Spinal cord (tissue), 10 donors: Measurements from ENCODE around the gene LDLRAD4. TPM values are rescaled to one million over a fixed set of nuclear protein-coding genes. Genes with fewer than 3 reads are reported as not detected.

Experiments
- DNase-seq, 6 donors: peaks; one replicate each; pipeline versions ENCODE4 v3.0.0 to v3.0.0-alpha.2; 2013 to 2015; ENCODE audit warnings: low spot score in 6 of 6, low read depth in 4 of 6
- H3K27ac ChIP-seq: one replicate; pipeline ENCODE4 v1.5.1; 2013; ENCODE audit warnings: low read depth, low read length, control low read depth
- H3K27me3 ChIP-seq: one replicate; pipeline ENCODE4 v1.6.1; 2013; ENCODE audit warnings: low read length; ENCODE audit not compliant: control insufficient read depth, insufficient read depth
- H3K36me3 ChIP-seq: one replicate; pipeline ENCODE4 v1.6.1; 2013; ENCODE audit warnings: low read length; ENCODE audit not compliant: control insufficient read depth, insufficient read depth
- H3K4me1 ChIP-seq: one replicate; pipeline ENCODE4 v1.6.1; 2013; ENCODE audit warnings: low read length; ENCODE audit not compliant: control insufficient read depth, insufficient read depth
- H3K4me3 ChIP-seq: one replicate; pipeline ENCODE4 v1.5.1; 2013; ENCODE audit warnings: low read depth, low read length, control low read depth
- H3K9me3 ChIP-seq: one replicate; pipeline ENCODE4 v1.6.1; 2013; ENCODE audit warnings: low read length; ENCODE audit not compliant: control insufficient read depth, insufficient read depth
- WGBS: methylation state at CpG from one replicate; pipeline ENCODE4 v1.1.5; 2013; ENCODE audit warnings: missing lambda C conversion rate; ENCODE audit not compliant: insufficient coverage; 5-methylcytosine and 5-hydroxymethylcytosine counted together
- polyA plus RNA-seq, 2 donors: library from polyadenylated mRNA; unstranded; fragments of 120-200 nt; gene quantifications; one replicate each; pipeline ENCODE4 v1.2.1, GENCODE V29; 2013; ENCODE audit not compliant: insufficient read length in 2 of 2
- total RNA-seq, 2 donors: library from RNA; depleted of rRNA in 1 of 2; stranded (reverse); fragments of 120-200 nt in 1 of 2; fragments of >200 nt in 1 of 2; gene quantifications; one replicate each; pipeline versions ENCODE4 v1.2.3 to v1.2.4, GENCODE V29; 2013 to 2014
- donor health status: healthy.

LDLRAD4 gene
- total and polyA plus RNA-seq, 4 donors = 26.7 to 67.7 (median 38.5) TPM

DNA sequence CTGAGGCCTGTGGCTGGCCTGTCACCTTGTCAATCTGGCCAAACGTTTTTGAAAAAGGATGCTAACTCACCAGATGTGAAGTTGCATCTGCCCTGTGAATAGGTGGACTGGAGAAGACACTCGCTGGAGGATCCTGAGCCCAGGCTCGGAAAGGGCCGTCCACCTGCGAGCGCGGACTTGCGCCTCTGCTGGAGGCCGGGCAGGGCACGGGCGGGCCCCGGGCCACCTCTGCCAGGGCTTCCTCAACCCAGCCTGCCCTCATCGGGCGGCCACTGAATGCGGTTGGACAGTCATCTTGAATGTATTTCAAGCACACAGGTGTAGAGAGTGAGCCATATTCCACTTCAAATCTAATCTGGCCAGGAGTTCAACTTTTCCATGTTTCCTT lies 423.9 kb downstream of the LDLRAD4 start:
- Histone ChIP-seq H3K27ac (no peak overlapping the region), H3K27me3 (no peaks in the 10 kb centered on the region), H3K36me3 (peaks cover 12% of the 10 kb centered on the region), H3K4me1 (peaks cover 25% of the 10 kb centered on the region), H3K9me3 (no peaks in the 10 kb centered on the region), H3K4me3 (no peak overlapping the region)
- WGBS = 93% methylated on average over 15 of the region's 15 CpGs
- no peak for DNase-seq

DNA sequence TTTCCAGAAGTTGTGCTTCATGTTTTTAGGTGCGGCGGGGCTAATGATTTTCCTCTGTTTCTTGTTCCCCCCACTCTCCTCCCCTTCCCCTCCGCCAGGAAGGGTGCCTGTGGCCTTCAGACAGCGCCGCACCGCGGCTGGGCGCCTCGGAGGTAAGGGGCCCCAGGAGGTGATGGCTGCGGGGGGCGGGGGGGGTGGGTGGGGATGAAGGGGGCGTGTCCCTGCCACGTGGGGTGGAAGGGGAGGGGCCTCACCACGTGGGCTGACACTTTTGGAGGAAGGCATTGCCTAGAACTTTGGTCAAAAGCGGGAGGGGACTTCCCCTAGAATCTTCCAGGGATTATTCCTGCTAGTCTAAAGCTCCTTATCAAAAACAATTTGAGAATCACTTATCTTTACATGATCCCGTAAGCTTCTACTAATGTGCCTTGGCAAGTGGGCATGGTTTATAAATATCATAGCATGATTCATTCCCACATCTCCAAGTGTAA lies 424.7 kb downstream of the LDLRAD4 start:
- no peak overlapping the region for H3K27ac ChIP-seq
- H3K36me3 ChIP-seq = peaks cover 14% of the 10 kb centered on the region
- peaks cover 24% of the 10 kb centered on the region for H3K4me1 ChIP-seq
- no peaks in the 10 kb centered on the region for H3K27me3 ChIP-seq
- 20% methylated on average over 1 of the region's 16 CpGs for WGBS
- H3K9me3 ChIP-seq = no peaks in the 10 kb centered on the region
- no peak for DNase-seq
- no peak overlapping the region for H3K4me3 ChIP-seq

DNA sequence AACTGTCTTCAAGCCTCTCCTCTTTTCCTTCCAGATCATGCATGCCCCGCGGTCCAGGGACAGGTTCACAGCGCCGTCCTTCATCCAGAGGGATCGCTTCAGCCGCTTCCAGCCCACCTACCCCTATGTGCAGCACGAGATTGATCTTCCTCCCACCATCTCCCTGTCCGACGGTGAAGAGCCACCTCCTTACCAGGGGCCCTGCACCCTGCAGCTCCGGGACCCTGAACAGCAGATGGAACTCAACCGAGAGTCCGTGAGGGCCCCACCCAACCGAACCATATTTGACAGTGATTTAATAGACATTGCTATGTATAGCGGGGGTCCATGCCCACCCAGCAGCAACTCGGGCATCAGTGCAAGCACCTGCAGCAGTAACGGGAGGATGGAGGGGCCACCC lies 426.5 kb downstream of the LDLRAD4 start:
- WGBS = 96% methylated on average over 9 of the region's 16 CpGs
- peaks cover 21% of the 10 kb centered on the region for H3K4me1 ChIP-seq
- H3K9me3 ChIP-seq = no peaks in the 10 kb centered on the region
- DNase-seq = no peak
- H3K36me3 ChIP-seq = peaks cover 17% of the 10 kb centered on the region
- no peak overlapping the region for H3K27ac ChIP-seq
- no peak overlapping the region for H3K4me3 ChIP-seq
- H3K27me3 ChIP-seq = no peaks in the 10 kb centered on the region

- Histone ChIP-seq H3K4me1 (peaks cover 16% of the 10 kb centered on the region), H3K36me3 (peaks cover 17% of the 10 kb centered on the region), H3K27me3 (no peaks in the 10 kb centered on the region), H3K4me3 (no peak overlapping the region), H3K9me3 (no peaks in the 10 kb centered on the region), H3K27ac (no peak overlapping the region)
- no peak for DNase-seq
- WGBS = no CpG with 5 or more reads among the region's 4 CpGs
Measured at GRCh38 chr18:13646633-13647032, 428.1 kb downstream of the LDLRAD4 start.

GRCh38 chr18:13647761-13648160 lies 429.2 kb downstream of the LDLRAD4 start:
- H3K27me3 ChIP-seq = no peaks in the 10 kb centered on the region
- H3K4me3 ChIP-seq = no peak overlapping the region
- H3K27ac ChIP-seq = no peak overlapping the region
- H3K4me1 ChIP-seq = peaks cover 9% of the 10 kb centered on the region
- peaks cover 13% of the 10 kb centered on the region for H3K36me3 ChIP-seq
- DNase-seq = no peak
- WGBS = 88% methylated on average over 4 of the region's 4 CpGs
- no peaks in the 10 kb centered on the region for H3K9me3 ChIP-seq

DNA sequence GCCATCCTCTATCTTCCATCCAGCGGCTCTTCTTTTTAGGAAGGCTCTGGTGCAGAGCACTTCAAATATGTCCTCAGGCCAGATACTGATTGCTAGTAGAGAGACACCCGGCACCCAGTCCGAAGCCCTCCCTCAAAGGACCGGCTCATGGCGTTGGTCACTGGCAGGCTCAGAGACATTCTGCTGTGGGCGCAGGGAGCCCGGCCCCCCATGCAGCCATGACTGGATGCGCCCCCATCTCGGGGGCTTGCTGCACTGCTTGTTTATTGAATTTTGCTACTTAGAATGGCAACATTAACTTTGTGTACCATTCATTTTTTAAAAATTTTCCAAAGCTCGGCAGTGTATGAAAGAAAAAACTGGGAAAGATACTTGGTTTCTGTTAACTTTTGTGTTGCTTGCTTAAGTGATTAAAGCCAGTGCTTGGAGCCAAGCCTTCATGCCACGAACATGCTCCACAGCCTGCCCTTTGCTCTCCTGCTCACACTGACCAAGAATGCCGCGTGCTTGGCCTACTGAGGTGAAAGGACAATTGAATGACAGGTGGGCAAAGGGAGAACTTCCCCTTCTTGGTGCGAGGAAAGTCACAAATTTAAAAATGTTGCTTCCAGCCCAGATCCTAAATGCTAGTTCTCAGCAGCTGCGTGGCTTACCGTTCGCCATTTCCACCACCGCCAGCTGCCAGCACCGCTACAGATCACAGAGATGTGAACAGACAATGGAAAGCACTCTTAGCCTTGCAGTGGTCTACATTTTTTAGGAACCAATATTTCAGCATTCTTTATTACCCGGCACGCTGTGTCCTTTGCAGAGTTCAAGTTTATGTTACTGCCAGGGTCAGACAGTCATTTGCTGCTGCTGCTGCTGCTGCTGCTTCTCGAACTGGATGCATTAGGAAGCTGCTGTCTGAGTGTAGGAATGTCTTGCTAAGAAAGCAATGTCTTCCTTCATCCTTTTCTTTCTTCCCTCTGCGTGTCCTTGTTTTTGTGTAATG lies 431.1 kb downstream of the LDLRAD4 start:
- Histone ChIP-seq H3K9me3 (no peaks in the 10 kb centered on the region), H3K36me3 (peaks cover 13% of the 10 kb centered on the region), H3K4me3 (no peak overlapping the region), H3K4me1 (peaks cover 18% of the 10 kb centered on the region), H3K27me3 (no peaks in the 10 kb centered on the region), H3K27ac (no peak overlapping the region)
- WGBS = 83% methylated on average over 14 of the region's 23 CpGs
- DNase-seq = peak in 1 of 6 donors; percentile 39

DNA sequence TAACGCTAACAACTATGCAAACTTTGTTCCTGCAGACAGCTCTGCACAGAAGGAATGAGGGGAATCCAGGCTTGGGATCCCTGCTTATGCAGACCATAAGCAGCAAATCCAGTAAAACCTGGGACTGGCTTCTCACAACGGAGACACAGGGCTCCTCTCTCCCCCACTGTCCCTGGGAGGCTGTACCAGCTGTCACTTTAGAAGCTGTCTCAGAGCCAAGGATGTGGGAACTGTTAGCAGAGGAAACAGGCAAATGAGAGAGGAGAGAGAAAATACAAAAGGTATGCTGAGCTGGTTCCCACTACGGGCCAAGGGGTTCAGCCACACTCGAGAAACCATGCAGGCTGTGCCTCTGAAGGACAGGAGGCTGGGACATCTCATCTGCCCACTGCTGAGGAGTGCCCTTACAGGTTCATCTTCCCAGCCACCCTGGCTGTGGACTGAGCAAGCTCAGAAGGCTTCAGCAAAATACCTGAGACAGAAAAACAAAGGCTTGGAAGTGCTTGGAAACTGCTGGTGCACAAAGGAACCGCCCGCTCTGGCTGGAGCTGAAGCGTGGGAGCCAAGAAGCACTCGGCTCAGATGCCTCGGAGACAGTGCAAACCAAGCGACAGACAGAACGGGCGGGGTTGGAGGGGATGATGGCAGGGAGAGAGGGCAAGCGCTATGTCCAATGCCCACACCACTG lies 435.3 kb downstream of the LDLRAD4 start:
- H3K27ac ChIP-seq = no peak overlapping the region
- H3K36me3 ChIP-seq = peaks cover 3% of the 10 kb centered on the region
- H3K4me3 ChIP-seq = no peak overlapping the region
- peaks cover 18% of the 10 kb centered on the region for H3K4me1 ChIP-seq
- H3K9me3 ChIP-seq = no peaks in the 10 kb centered on the region
- peak in 2 of 6 donors; percentile 77 to 83 for DNase-seq
- WGBS = 42% methylated on average over 10 of the region's 13 CpGs
- H3K27me3 ChIP-seq = no peaks in the 10 kb centered on the region

DNA sequence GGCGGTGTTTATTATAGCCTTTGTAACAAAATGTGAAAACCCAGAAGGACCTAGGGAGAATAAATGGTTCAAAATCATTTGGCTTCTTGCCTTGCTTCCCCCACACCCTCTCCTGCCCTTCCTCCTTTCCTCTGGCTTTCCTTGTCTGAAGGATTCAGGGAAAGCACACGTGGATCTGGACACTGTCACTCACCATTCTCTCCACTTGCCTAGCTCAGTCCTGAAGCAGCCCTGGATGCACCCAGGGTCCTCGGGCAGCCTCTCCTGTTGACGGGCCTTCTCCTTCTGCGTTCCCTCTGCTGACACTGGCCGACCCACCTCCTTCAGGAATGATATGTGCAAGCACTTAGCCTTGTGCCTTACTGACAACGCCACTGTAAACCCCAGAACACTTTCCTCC lies 439.4 kb downstream of the LDLRAD4 start:
- no peak for DNase-seq
- Histone ChIP-seq H3K4me1 (peaks cover 9% of the 10 kb centered on the region), H3K36me3 (no peaks in the 10 kb centered on the region), H3K27ac (no peak overlapping the region), H3K27me3 (no peaks in the 10 kb centered on the region), H3K4me3 (no peak overlapping the region), H3K9me3 (no peaks in the 10 kb centered on the region)
- 64% methylated on average over 6 of the region's 7 CpGs for WGBS

DNA sequence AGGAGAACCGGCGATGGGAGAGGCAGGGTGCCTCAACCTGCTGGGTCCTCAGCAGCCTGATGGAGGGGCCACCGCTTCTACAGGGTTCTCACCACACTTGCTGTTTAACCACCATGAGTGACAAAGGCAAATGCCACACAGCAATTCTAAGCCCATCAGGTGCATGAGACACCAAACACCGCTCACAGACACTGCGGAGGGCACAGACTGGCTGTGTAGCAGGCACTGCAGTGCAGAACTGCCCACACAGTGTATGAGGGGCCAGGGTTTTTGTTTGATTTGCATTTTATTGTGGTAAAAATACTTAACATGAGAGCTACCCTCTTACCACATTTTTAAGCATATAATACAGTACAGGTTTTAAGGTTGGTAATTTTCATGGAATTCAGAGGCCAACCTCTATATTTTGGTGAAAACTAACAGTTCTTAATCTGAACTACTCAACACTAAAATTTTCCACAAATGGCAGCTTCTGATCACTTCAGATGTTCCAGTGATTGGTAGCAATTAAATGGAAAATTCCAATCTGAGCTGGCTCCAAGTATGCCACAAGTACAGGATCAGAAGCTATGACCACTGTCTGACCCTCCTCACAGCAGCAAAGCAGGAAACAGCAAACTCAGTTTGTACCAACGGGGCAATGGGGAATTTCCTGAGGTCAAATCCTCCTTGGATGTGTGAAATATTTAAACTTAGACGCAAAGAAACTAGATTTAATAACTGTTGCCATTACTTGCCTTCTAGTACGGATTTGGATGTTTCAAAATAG lies 440.1 kb downstream of the LDLRAD4 start:
- 100% methylated on average over 2 of the region's 8 CpGs for WGBS
- Histone ChIP-seq H3K4me1 (peaks cover 9% of the 10 kb centered on the region), H3K4me3 (no peak overlapping the region), H3K27ac (no peak overlapping the region), H3K9me3 (no peaks in the 10 kb centered on the region), H3K36me3 (no peaks in the 10 kb centered on the region), H3K27me3 (no peaks in the 10 kb centered on the region)
- DNase-seq = no peak
